HG02763 (cell line): ENCODE results near the gene SLC30A7.
A peak's percentile ranks its signal among the peaks of the same experiment; 100 is the strongest.
"Not testable (repeated sequence)": the region's sequence is repeated elsewhere in the genome, so short reads cannot be mapped to it uniquely, and the experiment has no call there.

ENCODE experiments used
- ATAC-seq: cut with Tn5 transposase; IDR thresholded peaks from one replicate; pipeline ENCODE4 v1.9.1; 2021; ENCODE audit warnings: mild to moderate bottlenecking, moderate library complexity; ENCODE audit not compliant: unreplicated experiment

SLC30A7 gene

DNA sequence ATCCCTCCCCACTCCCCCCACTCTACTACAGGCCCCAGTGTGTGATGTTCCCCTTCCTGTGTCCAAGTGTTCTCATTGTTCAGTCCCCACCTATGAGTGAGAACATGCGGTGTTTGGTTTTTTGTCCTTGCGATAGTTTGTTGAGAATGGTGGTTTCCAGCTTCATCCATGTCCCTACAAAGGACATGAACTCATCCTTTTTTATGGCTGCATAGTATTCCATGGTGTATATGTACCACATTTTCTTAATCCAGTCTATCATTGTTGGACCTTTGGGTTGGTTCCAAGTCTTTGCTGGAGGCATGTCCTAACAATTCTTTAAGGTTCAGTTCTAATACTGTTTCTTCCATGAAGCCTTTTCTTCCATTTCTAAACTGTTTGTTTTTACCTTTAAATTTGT, 37.7 kb downstream of the SLC30A7 start:
- ATAC-seq, result not testable (repeated sequence)

DNA sequence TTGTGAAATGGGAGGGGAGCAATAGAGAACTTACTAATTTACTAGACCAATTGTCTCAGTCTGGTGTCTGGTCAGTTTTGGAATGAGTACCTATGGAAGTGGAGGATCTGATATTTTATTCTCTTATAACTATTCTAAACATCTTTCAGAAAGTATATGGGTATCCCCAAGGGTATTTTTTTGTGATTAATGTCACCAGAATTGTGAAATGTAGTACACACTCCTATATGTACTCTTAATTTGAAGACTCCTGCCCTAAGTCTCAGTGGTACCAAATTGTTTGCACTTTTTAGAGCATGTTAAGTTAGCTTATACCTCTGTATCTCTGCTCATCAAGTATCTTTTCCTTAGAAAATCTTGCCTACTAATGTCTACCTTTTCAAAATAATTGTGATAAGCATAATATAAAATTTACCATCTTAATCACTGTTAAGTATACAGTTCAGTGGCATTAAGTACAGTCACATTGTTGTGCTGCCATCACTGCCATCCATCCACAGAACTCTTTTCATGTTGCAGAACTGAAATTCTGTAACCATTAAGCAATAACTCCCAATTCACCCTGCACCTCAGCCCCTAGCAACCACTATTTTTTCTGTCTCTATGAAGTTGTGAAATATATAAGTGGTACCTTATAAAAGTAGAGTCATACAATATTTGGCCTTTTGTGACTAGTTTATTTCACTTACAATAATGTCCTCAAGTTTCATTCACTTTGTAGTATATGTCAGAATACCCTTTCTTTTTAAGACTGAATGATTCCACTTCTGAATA, 40.5 kb downstream of the SLC30A7 start:
- ATAC-seq, result no peak

DNA sequence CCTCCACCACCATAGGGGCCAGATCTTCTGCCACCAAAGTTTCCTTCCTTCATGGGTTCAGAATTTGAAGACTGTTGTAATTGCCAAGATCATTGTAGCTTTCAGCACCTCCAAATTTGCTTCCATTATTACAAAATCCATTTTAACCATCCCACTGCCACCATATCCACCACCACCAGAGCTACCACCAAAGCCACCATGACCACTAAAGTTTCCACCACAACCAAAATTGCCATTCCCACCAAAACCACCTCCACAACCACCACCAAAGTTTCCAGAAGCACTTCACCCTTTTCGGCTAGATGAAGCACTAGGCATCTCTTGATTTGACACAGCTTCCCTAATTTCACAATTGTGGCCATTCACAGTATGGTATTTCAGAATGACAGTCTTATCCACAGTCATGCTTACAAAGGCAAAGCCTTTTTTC, 45.2 kb downstream of the SLC30A7 start:
- no peak for ATAC-seq

- no peak for ATAC-seq
These were observed 45.8 kb downstream of the SLC30A7 start for GRCh38 chr1:100941580-100942216.

- no peak for ATAC-seq
These were observed 46.6 kb downstream of the SLC30A7 start for GRCh38 chr1:100942304-100943046.

DNA sequence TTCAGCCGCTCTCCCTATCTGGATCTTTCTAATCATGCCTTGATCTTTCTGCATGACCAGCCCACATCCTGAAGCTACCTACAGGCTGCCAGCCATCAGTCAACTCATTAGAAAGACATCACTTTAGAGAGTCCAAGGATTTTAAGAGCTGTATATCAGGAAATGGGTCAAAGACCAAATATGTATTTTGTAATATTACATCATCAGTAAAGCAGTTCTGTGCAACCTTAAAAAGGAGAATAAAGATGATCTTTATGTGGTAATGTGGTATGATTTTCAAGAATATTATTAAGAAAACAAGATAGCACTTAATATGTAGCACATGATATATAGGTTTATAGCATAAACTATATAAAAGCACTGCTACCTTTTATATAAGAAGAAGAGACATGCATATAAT, 47.6 kb downstream of the SLC30A7 start:
- ATAC-seq, result no peak

- ATAC-seq, result not testable (repeated sequence)
These were observed 50.2 kb downstream of the SLC30A7 start for GRCh38 chr1:100946064-100946463.

GRCh38 chr1:100947816-100948215, 51.9 kb downstream of the SLC30A7 start:
- not testable (repeated sequence) for ATAC-seq

GRCh38 chr1:100948721-100949405, 53.0 kb downstream of the SLC30A7 start:
- not testable (repeated sequence) for ATAC-seq

DNA sequence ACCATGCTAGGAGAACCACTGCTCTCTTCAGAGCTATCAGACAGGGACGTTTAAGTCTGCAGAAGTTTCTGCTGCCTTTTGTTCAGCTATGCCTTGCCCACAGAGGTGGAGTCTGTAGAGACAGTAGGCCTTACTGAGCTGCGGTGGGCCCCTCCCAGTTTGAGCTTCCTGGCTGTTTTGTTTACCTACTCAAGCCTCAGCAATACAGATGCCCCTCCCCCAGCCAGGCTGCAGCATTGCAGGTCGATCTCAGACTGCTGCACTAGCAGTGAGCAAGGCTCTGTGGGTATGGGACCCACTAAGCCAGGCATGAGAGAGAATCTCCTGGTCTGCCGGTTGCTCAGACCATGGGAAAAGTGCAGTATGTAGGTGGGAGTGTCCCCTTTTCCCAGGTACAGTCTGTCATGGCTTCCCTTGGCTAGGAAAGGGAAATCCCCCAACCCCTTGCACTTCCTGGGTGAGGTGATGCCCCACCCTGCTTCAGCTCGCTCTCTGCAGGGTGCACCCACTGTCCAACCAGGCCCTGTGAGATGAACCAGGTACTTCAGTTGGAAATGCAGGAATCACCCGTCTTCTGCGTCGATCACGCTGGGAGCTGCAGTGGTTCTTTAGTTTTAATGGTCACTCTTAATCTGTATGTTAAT, 53.7 kb downstream of the SLC30A7 start:
- peak; percentile 84 for ATAC-seq

GRCh38 chr1:100950337-100950736, 54.4 kb downstream of the SLC30A7 start:
- no peak for ATAC-seq

DNA sequence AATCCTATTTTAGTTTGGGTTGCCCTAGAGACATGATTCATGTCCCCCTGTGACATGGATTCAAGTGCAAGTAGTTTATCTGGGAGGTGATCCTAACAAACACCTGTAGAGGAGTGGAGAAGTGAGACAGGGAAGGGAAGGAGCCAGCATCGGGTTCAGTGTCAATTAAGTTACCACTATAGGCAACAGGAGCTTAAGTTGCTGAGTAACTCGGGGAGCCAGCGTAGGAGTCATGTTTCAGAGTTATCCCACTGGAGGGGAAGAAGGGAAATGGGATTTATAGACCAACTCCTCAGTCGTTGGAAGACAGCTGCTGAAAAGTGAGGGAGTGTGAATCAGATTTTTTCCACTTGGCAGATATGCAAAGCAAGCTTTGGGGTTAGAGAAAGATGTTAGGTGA, 54.9 kb downstream of the SLC30A7 start:
- ATAC-seq, result no peak

DNA sequence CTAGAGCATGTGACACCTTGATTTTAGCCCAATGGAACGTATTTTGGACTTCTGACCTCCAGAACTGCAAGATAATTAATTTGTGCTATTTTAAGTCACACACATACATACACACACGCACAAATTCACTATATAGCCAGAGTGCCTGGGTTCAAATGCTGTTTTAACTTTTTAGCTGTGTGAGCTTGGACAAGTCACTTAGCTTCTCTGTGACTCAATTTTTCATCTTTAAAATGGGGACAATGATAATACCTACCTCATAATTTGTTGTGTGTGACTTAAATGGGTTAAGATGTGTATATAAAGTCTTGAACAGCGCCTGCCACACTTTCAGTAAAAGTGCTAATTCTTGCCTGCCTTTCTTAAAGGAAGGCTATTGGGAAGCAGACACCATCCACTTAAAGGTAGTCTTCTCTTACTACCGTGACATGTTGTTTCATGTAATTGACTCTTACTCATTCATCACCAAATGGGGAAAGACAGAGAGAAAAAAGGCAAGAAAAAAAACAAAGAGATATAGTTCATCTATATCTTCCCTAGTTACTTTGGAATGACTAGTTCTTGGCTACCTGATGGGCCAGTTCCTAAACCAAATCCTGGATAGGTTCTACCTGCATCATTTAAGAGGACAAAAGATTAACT, 56.3 kb downstream of the SLC30A7 start:
- no peak for ATAC-seq

DNA sequence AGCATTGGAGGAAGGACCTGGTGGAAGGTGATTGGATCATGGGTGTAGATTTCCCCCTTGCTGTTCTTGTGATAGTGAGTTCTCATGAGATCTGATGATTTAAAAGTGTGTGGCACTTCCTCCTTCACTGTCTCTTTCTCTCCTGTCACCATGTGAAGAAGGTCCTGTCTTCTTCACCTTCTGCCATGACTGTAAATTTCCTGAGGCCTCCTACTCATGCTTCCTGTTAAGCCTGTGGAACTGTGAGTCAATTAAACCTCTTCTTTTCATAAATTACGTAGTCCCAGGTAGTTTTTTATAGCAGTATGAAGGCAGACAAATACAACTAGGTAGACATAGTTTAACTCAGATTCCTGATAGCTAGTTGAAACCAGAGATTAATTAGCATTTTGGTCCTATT, 57.1 kb downstream of the SLC30A7 start:
- ATAC-seq, result not testable (repeated sequence)

GRCh38 chr1:100953960-100954730, 58.3 kb downstream of the SLC30A7 start:
- no peak for ATAC-seq

DNA sequence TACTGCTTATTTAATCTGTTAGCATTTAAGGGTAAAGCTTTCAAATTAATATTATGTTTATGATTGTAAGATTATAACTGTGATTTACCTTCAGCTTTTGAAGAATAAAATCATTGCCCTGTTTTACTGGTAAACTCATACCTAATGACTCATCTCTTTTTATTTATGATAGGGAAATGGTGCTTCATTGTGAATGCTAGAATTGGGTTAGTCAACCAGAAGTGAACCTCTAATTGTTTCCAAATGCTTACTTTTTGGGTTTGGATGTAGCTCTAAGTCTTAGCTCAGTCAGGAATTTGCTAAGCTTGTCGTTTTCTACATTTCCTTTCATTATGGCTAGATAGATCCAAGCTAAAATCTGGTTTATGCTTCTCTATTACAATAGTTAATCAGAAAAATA, 59.4 kb downstream of the SLC30A7 start:
- no peak for ATAC-seq

GRCh38 chr1:100959502-100960060, 63.7 kb downstream of the SLC30A7 start:
- no peak for ATAC-seq

- no peak for ATAC-seq
These were observed 64.2 kb downstream of the SLC30A7 start for GRCh38 chr1:100960098-100960497.

- no peak for ATAC-seq
These were observed 72.7 kb downstream of the SLC30A7 start for GRCh38 chr1:100968621-100969020.
